Measurements from ENCODE around the gene GPATCH1.

GRCh38 chr19:33159149-33159548 is 78.2 kb downstream of the GPATCH1 start:
- TF ChIP-seq ARNT (IDR thresholded peaks at IDR 0.05) (no peak), NFRKB (IDR thresholded peaks at IDR 0.05) (no peak), ELF4 (IDR thresholded peaks at IDR 0.05) (no peak), FOXA1 (IDR thresholded peaks at IDR 0.05) (no peak), FOXM1 (IDR thresholded peaks at IDR 0.05; ENCODE audit: borderline replicate concordance) (no peak), PKNOX1 (IDR thresholded peaks at IDR 0.05) (no peak)
